Muscle layer of colon (tissue), 2 donors: ENCODE measurements around the gene PRKACA.

Experiments used
- H3K27ac ChIP-seq: one replicate; pipeline ENCODE4 v1.7.0; 2013; ENCODE audit warnings: low read depth, mild to moderate bottlenecking, low read length, moderate library complexity
- H3K27me3 ChIP-seq, 2 donors: one replicate each; pipeline ENCODE4 v1.7.0; 2013; ENCODE audit warnings: low read length in 2 of 2, mild to moderate bottlenecking in 2 of 2; ENCODE audit not compliant: insufficient read depth in 2 of 2, control insufficient read depth in 1 of 2
- H3K36me3 ChIP-seq: one replicate; pipeline ENCODE4 v1.7.0; 2013; ENCODE audit warnings: mild to moderate bottlenecking, low read length; ENCODE audit not compliant: insufficient read depth
- H3K4me1 ChIP-seq: one replicate; pipeline ENCODE4 v1.7.0; 2013; ENCODE audit warnings: mild to moderate bottlenecking, low read length; ENCODE audit not compliant: insufficient read depth
- H3K4me3 ChIP-seq, 2 donors: one replicate each; pipeline ENCODE4 v1.7.0; 2013; ENCODE audit warnings: low read length in 2 of 2, low read depth in 1 of 2, mild to moderate bottlenecking in 1 of 2, moderate library complexity in 1 of 2
- H3K9ac ChIP-seq: one replicate; pipeline ENCODE4 v1.7.0; 2013; ENCODE audit warnings: low read length
- H3K9me3 ChIP-seq: one replicate; pipeline ENCODE4 v1.7.0; 2013; ENCODE audit warnings: mild to moderate bottlenecking, low read length
- donor health status: abdominal sarcoma.
- donor health status: Adenocarcinoma of cecum.

The PRKACA gene

GRCh38 chr19:14112809-14113385 is 4.7 kb downstream of the PRKACA start:
- Histone ChIP-seq H3K4me1 (peaks cover 41% of the 10 kb centered on the region), H3K36me3 (no peaks in the 10 kb centered on the region), H3K27ac (peak overlapping the region; percentile 76), H3K9ac (peak overlapping the region; percentile 51), H3K9me3 (no peaks in the 10 kb centered on the region), H3K27me3 (no peaks in the 10 kb centered on the region), H3K4me3 (peak overlapping the region in 1 of 2 donors; percentile 47)

- Histone ChIP-seq H3K4me3 (peak overlapping the region in 1 of 2 donors; percentile 47), H3K27me3 (no peaks in the 10 kb centered on the region), H3K9me3 (no peaks in the 10 kb centered on the region), H3K36me3 (no peaks in the 10 kb centered on the region), H3K27ac (peak overlapping the region; percentile 76), H3K4me1 (peaks cover 48% of the 10 kb centered on the region), H3K9ac (peak overlapping the region; percentile 51)
Measured at GRCh38 chr19:14112051-14112808, 5.3 kb downstream of the PRKACA start.

GRCh38 chr19:14111486-14111885 is 6.1 kb downstream of the PRKACA start:
- no peaks in the 10 kb centered on the region for H3K9me3 ChIP-seq
- H3K4me3 ChIP-seq, result no peak overlapping the region
- no peak overlapping the region for H3K27ac ChIP-seq
- H3K4me1 ChIP-seq, result peaks cover 45% of the 10 kb centered on the region
- H3K36me3 ChIP-seq, result peaks cover 3% of the 10 kb centered on the region
- H3K27me3 ChIP-seq, result no peaks in the 10 kb centered on the region
- no peak overlapping the region for H3K9ac ChIP-seq

- Histone ChIP-seq H3K9me3 (no peaks in the 10 kb centered on the region), H3K4me3 (no peak overlapping the region), H3K27me3 (no peaks in the 10 kb centered on the region), H3K27ac (no peak overlapping the region), H3K36me3 (peaks cover 11% of the 10 kb centered on the region), H3K9ac (no peak overlapping the region), H3K4me1 (peaks cover 37% of the 10 kb centered on the region)
Measured at GRCh38 chr19:14110650-14111049, 6.9 kb downstream of the PRKACA start.

GRCh38 chr19:14107581-14108461 is 9.7 kb downstream of the PRKACA start:
- H3K27ac ChIP-seq, result peak overlapping the region; percentile 75
- peak overlapping the region in 1 of 2 donors; percentile 21 for H3K4me3 ChIP-seq
- H3K9me3 ChIP-seq, result no peaks in the 10 kb centered on the region
- peaks cover 19% of the 10 kb centered on the region for H3K4me1 ChIP-seq
- H3K36me3 ChIP-seq, result peaks cover 21% of the 10 kb centered on the region
- H3K9ac ChIP-seq, result no peak overlapping the region
- no peaks in the 10 kb centered on the region for H3K27me3 ChIP-seq

GRCh38 chr19:14106840-14107239 is 10.7 kb downstream of the PRKACA start:
- Histone ChIP-seq H3K4me1 (peaks cover 13% of the 10 kb centered on the region), H3K36me3 (peaks cover 31% of the 10 kb centered on the region), H3K9me3 (no peaks in the 10 kb centered on the region), H3K27me3 (no peaks in the 10 kb centered on the region), H3K9ac (no peak overlapping the region), H3K4me3 (no peak overlapping the region), H3K27ac (peak overlapping the region; percentile 75)

GRCh38 chr19:14105680-14106079 is 11.9 kb downstream of the PRKACA start:
- peaks cover 36% of the 10 kb centered on the region for H3K36me3 ChIP-seq
- no peak overlapping the region for H3K4me3 ChIP-seq
- no peaks in the 10 kb centered on the region for H3K27me3 ChIP-seq
- H3K9me3 ChIP-seq, result no peaks in the 10 kb centered on the region
- H3K4me1 ChIP-seq, result peaks cover 13% of the 10 kb centered on the region
- H3K27ac ChIP-seq, result no peak overlapping the region
- no peak overlapping the region for H3K9ac ChIP-seq

GRCh38 chr19:14103310-14103709 is 14.3 kb downstream of the PRKACA start:
- H3K27me3 ChIP-seq, result no peaks in the 10 kb centered on the region
- H3K27ac ChIP-seq, result no peak overlapping the region
- H3K9me3 ChIP-seq, result no peaks in the 10 kb centered on the region
- no peak overlapping the region for H3K4me3 ChIP-seq
- H3K9ac ChIP-seq, result no peak overlapping the region
- H3K4me1 ChIP-seq, result peaks cover 13% of the 10 kb centered on the region
- peaks cover 42% of the 10 kb centered on the region for H3K36me3 ChIP-seq

- peaks cover 46% of the 10 kb centered on the region for H3K36me3 ChIP-seq
- H3K4me1 ChIP-seq, result peaks cover 7% of the 10 kb centered on the region
- H3K27ac ChIP-seq, result no peak overlapping the region
- no peaks in the 10 kb centered on the region for H3K9me3 ChIP-seq
- no peaks in the 10 kb centered on the region for H3K27me3 ChIP-seq
- no peak overlapping the region for H3K4me3 ChIP-seq
- no peak overlapping the region for H3K9ac ChIP-seq
Measured at GRCh38 chr19:14102756-14103155, 14.8 kb downstream of the PRKACA start.

GRCh38 chr19:14102102-14102696 is 15.4 kb downstream of the PRKACA start:
- no peaks in the 10 kb centered on the region for H3K27me3 ChIP-seq
- H3K27ac ChIP-seq, result no peak overlapping the region
- H3K9ac ChIP-seq, result no peak overlapping the region
- H3K4me3 ChIP-seq, result no peak overlapping the region
- no peaks in the 10 kb centered on the region for H3K9me3 ChIP-seq
- peaks cover 52% of the 10 kb centered on the region for H3K36me3 ChIP-seq
- peaks cover 2% of the 10 kb centered on the region for H3K4me1 ChIP-seq

GRCh38 chr19:14101003-14101545 is 16.5 kb downstream of the PRKACA start:
- Histone ChIP-seq H3K36me3 (peaks cover 54% of the 10 kb centered on the region), H3K9ac (no peak overlapping the region)

More at GRCh38 chr19:14101003-14101545, 16.5 kb downstream of the PRKACA start:
- Histone ChIP-seq H3K4me1 (no peaks in the 10 kb centered on the region), H3K4me3 (no peak overlapping the region), H3K27me3 (no peaks in the 10 kb centered on the region), H3K9me3 (no peaks in the 10 kb centered on the region), H3K27ac (no peak overlapping the region)
